Measurements from ENCODE around the gene SBF1. TPM values are rescaled to one million over a fixed set of nuclear protein-coding genes. Genes with fewer than 3 reads are reported as not detected.

Gene SBF1
- total and polyA plus RNA-seq, 11 donors: 38.2 to 91.8 (median 63.2) TPM

GRCh38 chr22:50461979-50462540 lies 12.8 kb downstream of the SBF1 start:
- H3K9me3 ChIP-seq: no peaks in the 10 kb centered on the region
- H3K4me1 ChIP-seq: no peaks in the 10 kb centered on the region
- H3K27ac ChIP-seq: no peak overlapping the region
- ATAC-seq (no peak), DNase-seq (no peak)
- TF ChIP-seq, protein P1, sequence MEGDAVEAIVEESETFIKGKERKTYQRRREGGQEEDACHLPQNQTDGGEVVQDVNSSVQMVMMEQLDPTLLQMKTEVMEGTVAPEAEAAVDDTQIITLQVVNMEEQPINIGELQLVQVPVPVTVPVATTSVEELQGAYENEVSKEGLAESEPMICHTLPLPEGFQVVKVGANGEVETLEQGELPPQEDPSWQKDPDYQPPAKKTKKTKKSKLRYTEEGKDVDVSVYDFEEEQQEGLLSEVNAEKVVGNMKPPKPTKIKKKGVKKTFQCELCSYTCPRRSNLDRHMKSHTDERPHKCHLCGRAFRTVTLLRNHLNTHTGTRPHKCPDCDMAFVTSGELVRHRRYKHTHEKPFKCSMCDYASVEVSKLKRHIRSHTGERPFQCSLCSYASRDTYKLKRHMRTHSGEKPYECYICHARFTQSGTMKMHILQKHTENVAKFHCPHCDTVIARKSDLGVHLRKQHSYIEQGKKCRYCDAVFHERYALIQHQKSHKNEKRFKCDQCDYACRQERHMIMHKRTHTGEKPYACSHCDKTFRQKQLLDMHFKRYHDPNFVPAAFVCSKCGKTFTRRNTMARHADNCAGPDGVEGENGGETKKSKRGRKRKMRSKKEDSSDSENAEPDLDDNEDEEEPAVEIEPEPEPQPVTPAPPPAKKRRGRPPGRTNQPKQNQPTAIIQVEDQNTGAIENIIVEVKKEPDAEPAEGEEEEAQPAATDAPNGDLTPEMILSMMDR (IDR thresholded peaks at IDR 0.05): no peak
- no peak for TF ChIP-seq POLR2A (IDR thresholded peaks at IDR 0.05)
- H3K4me3 ChIP-seq: no peak overlapping the region
- H3K36me3 ChIP-seq: peaks cover 4 to 100% (median 96%) of the 10 kb centered on the region in 9 donors
- no peaks in the 10 kb centered on the region for H3K27me3 ChIP-seq
- 96% methylated on average over 23 to 30 of the region's 30 CpGs for WGBS, 4 donors
- intact Hi-C loops (cut with DNase I): loop anchor here in 1 of 10 donors (10.0 kb wide), 1 partner anchor 237 kb away; no protein-coding TSS in a partner anchor

- peaks cover 4 to 99% (median 96%) of the 10 kb centered on the region in 9 donors for H3K36me3 ChIP-seq
- no peak overlapping the region for H3K27ac ChIP-seq
- H3K27me3 ChIP-seq: no peaks in the 10 kb centered on the region
- H3K4me3 ChIP-seq: no peak overlapping the region
- no peaks in the 10 kb centered on the region for H3K9me3 ChIP-seq
- no peaks in the 10 kb centered on the region for H3K4me1 ChIP-seq
- WGBS, 4 donors: 92 to 95% (median 94%) methylated on average over 21 to 26 of the region's 26 CpGs
- TF ChIP-seq, protein P1 (IDR thresholded peaks at IDR 0.05): no peak
- TF ChIP-seq POLR2A (IDR thresholded peaks at IDR 0.05): no peak
- ATAC-seq (no peak), DNase-seq (no peak)
- intact Hi-C loops (cut with DNase I): loop anchor here in 1 of 10 donors (10.0 kb wide), 1 partner anchor 237 kb away; no protein-coding TSS in a partner anchor
Measured at GRCh38 chr22:50461536-50461935, 13.3 kb downstream of the SBF1 start.

DNA sequence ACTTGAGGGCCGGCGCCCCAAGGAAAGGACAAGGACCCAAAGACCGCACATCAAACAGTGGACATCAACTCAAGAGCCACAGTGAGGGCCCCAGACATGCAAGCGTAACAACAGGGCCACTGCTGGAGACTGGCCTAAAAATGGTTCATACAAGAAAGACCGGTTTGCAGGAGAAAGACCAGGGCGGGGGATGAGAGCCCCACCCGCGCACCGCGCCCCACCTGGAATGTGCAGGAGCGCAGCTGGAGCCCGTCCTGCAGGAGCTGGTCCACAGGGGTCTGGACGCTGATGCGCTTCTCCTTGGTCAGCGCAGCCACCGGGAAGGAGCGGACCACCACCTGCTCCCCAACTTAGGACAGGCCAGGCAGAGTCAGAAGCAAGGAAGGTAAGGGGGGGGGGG lies 13.9 kb downstream of the SBF1 start:
- intact Hi-C loops (cut with DNase I): loop anchor here in 1 of 10 donors (10.0 kb wide), 1 partner anchor 236 kb away; no protein-coding TSS in a partner anchor

GRCh38 chr22:50459496-50460140 lies 15.2 kb downstream of the SBF1 start:
- Histone ChIP-seq H3K9me3 (no peaks in the 10 kb centered on the region), H3K4me1 (no peaks in the 10 kb centered on the region), H3K27me3 (no peaks in the 10 kb centered on the region), H3K4me3 (no peak overlapping the region), H3K27ac (no peak overlapping the region), H3K36me3 (peaks cover 4 to 99% (median 95%) of the 10 kb centered on the region in 9 donors)
- WGBS, 4 donors: 92 to 95% (median 95%) methylated on average over 20 to 41 of the region's 41 CpGs
- DNase-seq: no peak
- no peak for TF ChIP-seq POLR2A (IDR thresholded peaks at IDR 0.05)
- no peak for ATAC-seq
- intact Hi-C loops (cut with DNase I): loop anchor here in 1 of 10 donors (10.0 kb wide), 1 partner anchor 235 kb away; no protein-coding TSS in a partner anchor

More for the DNA sequence above, 13.9 kb downstream of the SBF1 start:
- Histone ChIP-seq H3K27me3 (no peaks in the 10 kb centered on the region), H3K4me3 (no peak overlapping the region), H3K4me1 (no peaks in the 10 kb centered on the region), H3K9me3 (no peaks in the 10 kb centered on the region), H3K36me3 (peaks cover 4 to 99% (median 95%) of the 10 kb centered on the region in 9 donors), H3K27ac (no peak overlapping the region)
- DNase-seq: no peak
- 96 to 98% (median 96%) methylated on average over 16 to 17 of the region's 17 CpGs for WGBS, 4 donors
- no peak for ATAC-seq
- TF ChIP-seq POLR2A (IDR thresholded peaks at IDR 0.05): no peak
- TF ChIP-seq, protein P1 (IDR thresholded peaks at IDR 0.05): no peak

All from heart left ventricle (tissue), 16 donors.